ENCODE measurements around the gene TCERG1.

- TF ChIP-seq CTCF (IDR thresholded peaks at IDR 0.05), result no peak
- no peak for TF ChIP-seq POLR2A (IDR thresholded peaks at IDR 0.05)
Measured at GRCh38 chr5:146513462-146513861, 66.3 kb downstream of the TCERG1 start.
